ENCODE measurements around the gene JSRP1. TPM values are rescaled to one million over a fixed set of nuclear protein-coding genes. Genes with fewer than 3 reads are reported as not detected.

Gene JSRP1
- total RNA-seq, 1 donor from 2014 or later: 0.07 TPM

DNA sequence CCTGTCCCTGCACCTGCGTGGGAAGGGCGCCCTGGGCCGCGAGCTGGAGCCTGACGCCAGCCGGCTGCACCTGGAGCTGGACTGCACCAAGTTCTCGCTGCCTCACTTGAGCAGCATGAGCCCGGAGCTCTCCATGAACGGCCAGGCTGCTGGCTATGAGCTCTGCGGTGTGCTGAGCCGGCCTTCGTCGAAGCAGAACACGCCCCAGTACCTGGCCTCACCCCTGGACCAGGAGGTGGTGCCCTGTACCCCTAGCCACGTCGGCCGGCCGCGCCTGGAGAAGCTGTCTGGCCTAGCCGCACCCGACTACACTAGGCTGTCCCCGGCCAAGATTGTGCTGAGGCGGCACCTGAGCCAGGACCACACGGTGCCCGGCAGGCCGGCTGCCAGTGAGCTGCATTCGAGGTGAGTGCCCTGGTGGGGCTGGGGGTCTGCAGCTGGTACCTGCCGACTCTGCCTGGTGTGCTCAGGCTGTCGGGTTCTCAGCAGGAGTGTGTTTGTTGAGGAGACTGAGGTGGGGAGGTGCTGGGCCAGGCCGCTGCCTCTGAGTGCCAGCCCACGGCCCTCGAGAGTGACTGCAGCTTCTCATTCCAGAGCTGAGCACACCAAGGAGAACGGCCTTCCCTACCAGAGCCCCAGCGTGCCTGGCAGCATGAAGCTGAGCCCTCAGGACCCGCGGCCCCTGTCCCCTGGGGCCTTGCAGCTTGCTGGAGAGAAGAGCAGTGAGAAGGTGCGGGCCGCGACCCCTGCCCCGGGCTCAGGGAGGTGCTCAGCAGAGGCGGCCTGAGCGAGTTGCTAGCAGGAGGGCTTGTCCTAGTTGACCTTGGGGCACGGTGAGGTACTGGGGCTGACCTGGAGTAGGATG is 39.6 kb downstream of the JSRP1 start:
- no peak for DNase-seq (ENCODE audit: low read depth, low spot score)

DNA sequence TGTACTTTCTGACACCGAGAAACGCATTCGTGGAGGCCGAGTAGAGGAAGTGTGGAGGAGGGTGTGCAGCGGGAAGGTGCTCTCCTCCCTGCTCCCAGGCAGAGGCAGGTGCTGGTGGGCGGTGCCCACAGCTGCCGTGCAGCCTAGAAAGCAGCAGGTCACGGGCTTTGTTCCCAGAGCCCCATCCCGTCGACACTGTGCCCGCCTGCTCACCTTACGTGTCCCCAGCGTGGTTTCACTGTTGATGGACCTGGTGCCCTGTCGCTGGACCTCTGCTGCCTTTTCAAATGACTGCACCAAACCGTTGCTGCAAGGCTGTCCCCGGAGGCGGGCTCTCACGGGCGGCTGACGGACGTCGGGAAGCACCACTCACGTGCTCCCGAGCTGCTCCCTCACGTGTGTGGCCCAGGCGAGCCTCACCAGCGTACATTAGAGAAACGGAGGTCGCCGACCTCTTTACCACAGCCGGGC is 40.9 kb downstream of the JSRP1 start:
- no peak for DNase-seq (ENCODE audit: low read depth, low spot score)

DNA sequence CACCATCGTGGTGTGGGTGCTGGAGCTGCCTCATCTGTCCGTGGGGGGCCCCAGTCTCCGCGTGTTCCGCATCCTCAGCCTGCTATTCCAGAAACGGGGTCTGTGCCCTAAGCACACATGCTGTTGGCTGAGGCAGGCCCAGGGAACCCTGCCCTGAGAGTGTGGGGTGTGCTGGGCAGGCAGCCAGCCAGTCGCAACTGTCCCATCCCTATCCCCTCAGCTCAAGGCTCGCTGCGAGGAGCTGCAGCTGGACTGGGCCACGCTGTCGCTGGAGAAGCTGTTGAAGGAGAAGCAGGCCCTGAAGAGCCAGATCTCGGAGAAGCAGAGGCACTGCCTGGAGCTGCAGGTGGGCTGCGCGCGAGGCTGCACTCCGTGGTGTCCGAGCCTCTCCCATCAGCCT is 42.0 kb downstream of the JSRP1 start:
- no peak for DNase-seq (ENCODE audit: low read depth, low spot score)

DNA sequence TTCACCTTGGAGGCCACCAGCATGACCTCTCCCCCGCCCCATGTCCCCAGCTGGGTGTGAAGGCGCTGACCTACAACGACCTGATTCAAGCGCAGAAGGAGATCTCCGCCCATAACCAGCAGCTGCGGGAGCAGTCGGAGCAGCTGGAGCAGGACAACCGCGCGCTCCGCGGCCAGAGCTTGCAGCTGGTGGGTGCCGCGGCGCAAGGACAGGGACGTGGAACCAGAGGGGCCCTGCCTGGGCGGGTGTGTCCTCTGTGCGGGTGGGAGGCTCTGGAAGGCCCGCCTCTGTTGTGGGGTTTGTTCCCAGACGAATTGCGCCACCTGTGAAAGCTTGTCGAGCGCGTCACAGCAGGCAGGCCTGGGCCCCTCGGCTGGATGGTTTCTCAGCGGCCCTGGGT is 42.4 kb downstream of the JSRP1 start:
- no peak for DNase-seq (ENCODE audit: low read depth, low spot score)

DNA sequence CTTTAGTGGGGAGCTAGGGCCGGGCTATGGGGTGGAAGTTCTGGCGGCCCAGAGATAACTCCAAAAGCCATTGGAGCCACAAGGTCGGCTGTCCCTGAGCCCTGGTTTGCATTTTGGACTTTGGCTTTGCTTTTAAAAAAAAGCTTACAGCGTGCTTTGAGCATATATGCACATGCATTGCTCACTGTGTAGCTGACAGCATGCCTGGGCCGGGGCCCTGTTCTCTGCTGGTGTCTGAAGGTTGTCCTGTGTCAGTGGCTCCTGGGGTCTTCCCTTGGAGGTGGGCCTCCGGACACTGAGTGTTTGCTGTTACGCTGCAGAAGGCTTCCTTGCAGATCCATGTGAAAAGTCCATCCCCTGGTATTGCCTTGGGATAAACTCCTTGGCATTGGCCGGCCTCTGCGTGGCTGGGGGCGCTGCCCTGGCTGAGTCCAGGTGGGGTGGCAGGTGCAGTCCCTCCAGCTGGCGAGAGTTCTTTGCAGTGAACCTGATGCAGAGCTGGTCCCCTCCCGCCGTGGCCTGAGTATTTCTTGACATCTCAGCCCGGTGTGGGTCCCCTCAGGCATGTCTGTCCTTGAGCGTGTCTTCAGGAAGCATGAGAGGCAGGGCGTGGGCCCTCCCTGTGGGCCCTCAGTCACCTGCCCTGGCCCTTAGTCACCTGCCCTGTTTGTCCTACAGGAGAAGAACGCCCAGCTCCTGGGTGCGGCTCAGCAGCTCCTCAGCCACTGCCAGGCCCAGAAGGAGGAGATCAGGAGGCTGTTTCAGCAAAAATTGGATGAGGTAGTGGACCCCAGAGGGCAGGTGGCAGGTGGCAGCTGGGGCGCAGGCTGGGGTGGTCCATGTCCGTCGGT is 43.1 kb downstream of the JSRP1 start:
- DNase-seq (ENCODE audit: low read depth, low spot score): no peak

DNA sequence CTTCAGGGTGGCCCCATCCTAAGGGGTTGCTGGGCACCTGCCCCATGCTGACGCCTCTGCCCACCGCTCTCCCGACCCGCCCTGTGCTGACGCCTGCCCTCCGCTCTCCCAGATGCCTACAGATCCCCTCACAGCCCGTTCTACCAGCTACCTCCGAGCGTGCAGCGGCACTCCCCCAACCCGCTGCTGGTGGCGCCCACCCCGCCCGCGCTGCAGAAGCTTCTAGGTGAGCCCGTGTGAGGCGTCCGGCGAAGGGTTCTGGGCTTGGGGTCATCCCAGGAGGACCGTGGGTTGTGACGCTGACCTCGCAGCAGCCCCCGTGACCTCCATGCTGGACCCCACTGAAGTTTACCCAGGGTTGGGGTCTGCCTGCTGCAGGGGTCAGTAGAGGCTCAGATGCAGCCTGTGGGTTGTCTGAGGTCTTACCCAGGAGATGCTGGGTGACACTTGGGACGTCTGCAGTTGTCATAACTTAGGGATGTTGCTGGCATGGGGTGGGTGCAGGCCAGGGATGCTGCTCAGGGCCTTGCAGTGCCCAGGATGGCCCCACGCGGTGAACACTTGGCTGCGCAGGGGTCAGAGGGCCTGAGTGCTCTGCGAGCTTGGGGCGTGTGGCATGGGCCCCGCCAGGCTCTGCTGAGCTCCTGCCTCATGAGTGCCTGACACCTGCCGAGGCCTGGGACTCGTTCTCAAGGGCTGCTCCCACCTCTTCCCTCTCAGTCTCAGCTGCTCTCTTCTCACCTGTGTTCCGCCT is 45.1 kb downstream of the JSRP1 start:
- DNase-seq (ENCODE audit: low read depth, low spot score): no peak

DNA sequence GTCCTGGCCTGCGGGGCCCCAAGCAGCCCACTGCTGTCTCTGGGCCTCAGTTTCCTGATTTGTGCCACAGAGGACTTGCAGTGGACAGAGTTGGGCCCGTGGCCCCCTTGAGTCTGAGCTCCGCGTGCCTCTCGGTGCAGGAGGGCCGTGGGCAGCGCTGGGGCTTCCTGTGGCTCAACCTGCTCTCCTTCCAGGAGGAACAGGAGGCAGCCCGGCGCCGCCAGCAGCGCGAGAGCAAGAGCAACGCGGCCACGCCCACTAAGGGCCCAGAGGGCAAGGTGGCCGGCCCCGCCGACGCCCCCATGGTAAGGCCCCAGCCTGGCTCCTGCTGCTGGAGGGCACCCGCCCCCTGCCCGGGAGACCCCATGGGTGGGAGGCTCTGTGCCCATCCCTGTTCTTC is 46.0 kb downstream of the JSRP1 start:
- no peak for DNase-seq (ENCODE audit: low read depth, low spot score)

DNA sequence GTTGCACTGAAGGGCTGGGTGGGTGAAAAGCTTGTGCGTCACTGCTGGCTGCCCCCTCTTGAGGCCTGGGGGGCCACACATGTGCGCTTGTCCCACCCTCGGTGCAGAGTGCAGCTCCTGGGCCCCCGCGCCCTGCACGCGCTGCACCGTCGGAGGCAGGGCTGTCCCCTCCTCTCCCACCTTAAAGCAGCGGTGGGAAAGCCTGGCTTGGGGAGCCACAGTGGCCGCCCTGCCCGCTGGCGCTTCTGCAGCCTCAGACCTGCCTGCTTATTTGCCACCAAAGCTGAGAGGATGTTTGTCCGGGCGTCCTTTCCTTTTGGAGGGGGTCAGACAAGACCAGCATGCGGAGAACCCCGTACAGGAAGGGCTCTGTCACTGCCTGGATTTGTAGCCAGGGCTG is 46.8 kb downstream of the JSRP1 start:
- DNase-seq (ENCODE audit: low read depth, low spot score): no peak

DNA sequence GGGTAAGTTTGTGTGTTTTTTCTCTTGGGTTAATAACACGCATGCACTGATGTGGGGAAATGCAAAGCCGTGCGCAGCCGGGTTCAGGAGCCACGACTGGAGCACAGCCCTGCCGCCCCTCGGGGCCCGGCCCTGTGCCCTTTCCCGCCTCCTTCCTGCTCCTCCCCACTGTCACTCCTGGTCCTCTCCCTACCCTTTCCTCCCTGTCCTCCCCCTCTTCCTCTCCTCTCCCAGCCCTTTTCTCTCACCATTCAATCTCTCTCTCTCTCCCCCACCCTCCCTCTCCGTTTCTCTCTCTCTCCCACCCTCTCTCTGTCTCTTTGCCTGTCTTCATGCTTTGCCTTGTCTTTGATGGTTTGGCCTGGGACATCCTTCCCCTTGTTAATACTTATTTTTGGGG is 47.2 kb downstream of the JSRP1 start:
- no peak for DNase-seq (ENCODE audit: low read depth, low spot score)

DNA sequence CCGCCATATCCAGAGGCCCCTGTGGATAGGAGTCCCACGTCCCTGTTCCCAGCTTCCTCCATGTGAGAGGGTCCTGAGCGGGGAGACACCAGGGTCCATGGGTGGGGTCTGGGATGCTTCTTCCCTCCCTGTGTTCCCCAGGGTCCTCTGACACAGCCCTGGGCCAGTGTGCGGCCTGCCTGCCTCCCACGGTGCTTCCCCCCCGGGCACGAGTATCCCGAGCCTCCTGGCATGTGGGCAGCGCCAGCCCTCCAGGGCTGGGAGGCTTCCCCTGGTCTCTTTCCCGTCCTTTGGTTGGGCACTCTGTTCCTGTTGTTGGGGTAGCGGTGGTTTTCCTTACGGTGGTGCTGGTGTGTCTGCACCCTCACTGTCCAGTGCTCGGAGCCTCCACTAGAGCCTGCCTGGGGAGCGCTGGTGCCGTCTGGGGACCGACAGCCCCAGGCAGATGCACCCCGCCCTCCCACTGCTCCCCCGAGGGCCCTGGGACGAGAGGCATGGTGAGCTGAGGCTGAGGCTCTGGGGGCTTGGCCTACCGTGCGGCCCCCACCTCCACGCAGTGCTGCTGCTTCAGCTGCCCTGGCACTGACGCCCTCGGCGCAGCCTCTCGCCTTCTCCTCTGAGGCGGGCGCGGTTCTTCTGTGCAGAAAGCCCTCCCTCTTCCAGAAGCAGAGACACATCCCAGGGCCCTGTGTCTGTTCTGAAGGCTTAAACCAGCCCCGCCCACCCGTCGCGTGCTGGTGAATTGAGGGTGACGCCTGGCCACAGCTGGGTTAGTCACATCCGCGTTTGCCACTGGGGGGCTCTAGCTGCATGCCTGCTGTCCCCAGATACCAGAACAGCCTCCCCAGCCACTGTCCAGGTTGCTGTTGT is 48.0 kb downstream of the JSRP1 start:
- DNase-seq (ENCODE audit: low read depth, low spot score): no peak

DNA sequence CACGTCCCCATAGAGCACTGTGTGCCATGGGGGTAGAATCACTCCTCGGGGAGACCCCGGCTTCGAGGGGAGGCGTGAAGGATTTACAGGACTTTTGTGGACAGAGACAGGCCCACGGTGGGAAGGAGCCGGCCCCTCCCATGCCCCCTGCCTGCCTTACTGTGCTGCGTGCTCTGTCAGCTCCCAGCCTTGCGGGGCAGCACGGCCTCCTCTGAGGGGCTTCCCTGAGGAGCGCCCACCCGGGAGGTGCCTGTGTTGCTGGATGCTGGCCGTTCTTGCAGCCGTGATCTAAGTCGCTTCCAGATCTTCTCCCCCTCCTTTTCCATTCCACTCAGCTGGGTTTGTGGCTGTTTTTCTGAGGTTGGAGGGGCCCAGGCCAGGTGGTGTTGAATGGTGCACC is 49.2 kb downstream of the JSRP1 start:
- DNase-seq (ENCODE audit: low read depth, low spot score): no peak

DNA sequence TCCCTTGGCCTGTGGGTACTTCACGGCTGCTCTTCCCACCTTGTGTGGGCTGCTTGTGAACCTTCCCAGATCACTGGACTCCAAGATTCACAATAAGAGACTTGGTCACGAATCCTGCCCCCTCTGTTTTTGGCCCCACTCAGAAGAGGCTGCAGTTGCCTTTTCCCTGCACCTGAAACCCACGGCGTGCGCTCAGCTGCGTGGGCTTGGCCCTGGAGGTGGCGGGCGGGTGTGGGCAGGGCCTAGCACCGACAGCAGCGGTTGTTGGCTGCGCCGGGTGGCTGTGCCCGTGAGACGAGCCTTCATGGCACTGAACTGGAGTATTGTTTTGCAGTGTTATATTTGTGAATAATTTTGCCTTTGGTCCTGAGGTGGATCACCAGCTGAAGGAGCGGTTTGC is 53.9 kb downstream of the JSRP1 start:
- DNase-seq (ENCODE audit: low read depth, low spot score): no peak

Other genes with a start within 250 kb of the JSRP1 start
- gene BTBD2, start 240.7 kb downstream of the JSRP1 start, total RNA-seq: 52.9 and 61.7 TPM in 2 replicates
- gene MKNK2, start 205.2 kb downstream of the JSRP1 start, total RNA-seq: 85.2 and 170 TPM in 2 replicates
- 18.7 and 25.5 TPM in 2 replicates for gene MOB3A, start 160.1 kb downstream of the JSRP1 start, total RNA-seq
- gene IZUMO4, start 159.5 kb downstream of the JSRP1 start, total RNA-seq: 0.46 and 0.74 TPM in 2 replicates
- gene AP3D1, start 104.9 kb downstream of the JSRP1 start, total RNA-seq: 90.9 and 100 TPM in 2 replicates
- gene DOT1L, start 92.5 kb downstream of the JSRP1 start, total RNA-seq: 4.7 and 5.4 TPM in 2 replicates
- gene PLEKHJ1, start 20.1 kb downstream of the JSRP1 start, total RNA-seq: 55.3 and 63.0 TPM in 2 replicates
- 45.0 and 50.4 TPM in 2 replicates for gene SF3A2, start 19.6 kb downstream of the JSRP1 start, total RNA-seq
- gene AMH, start 7.1 kb downstream of the JSRP1 start, total RNA-seq: 0.86 and 1.1 TPM in 2 replicates
- not detected in 2 replicates for gene PEAK3, start 25.8 kb upstream of the JSRP1 start, total RNA-seq
- gene LINGO3, start 51.7 kb upstream of the JSRP1 start, total RNA-seq: not detected in 2 replicates
- 112 and 144 TPM in 2 replicates for gene LSM7, start 72.2 kb upstream of the JSRP1 start, total RNA-seq
- gene SPPL2B, start 72.3 kb upstream of the JSRP1 start, total RNA-seq: 20.0 and 22.5 TPM in 2 replicates
- gene TMPRSS9, start 103.8 kb upstream of the JSRP1 start, total RNA-seq: not detected in 2 replicates
- gene TIMM13, start 171.2 kb upstream of the JSRP1 start, total RNA-seq: 59.5 and 60.3 TPM in 2 replicates
- 128 and 224 TPM in 2 replicates for gene LMNB2, start 200.5 kb upstream of the JSRP1 start, total RNA-seq
- gene GADD45B, start 219.7 kb upstream of the JSRP1 start, total RNA-seq: 28.4 and 75.6 TPM in 2 replicates

Data from pulmonary artery endothelial cell (primary cell).